Stimulated activated CD8-positive, alpha-beta memory T cell treated with anti-CD3 and anti-CD28 coated beads, Interleukin-15, amount 100 ng/mL, for 24 hours (primary cell): Measurements from ENCODE around the gene MALAT1.

Experiments used
- DNase-seq: peaks from one replicate; pipeline ENCODE4 v3.0.0-alpha.2; 2020; ENCODE audit warnings: low read depth

The MALAT1 gene

GRCh38 chr11:65540290-65541092 is 41.6 kb downstream of the MALAT1 start:
- DNase-seq: peak; percentile 75

DNA sequence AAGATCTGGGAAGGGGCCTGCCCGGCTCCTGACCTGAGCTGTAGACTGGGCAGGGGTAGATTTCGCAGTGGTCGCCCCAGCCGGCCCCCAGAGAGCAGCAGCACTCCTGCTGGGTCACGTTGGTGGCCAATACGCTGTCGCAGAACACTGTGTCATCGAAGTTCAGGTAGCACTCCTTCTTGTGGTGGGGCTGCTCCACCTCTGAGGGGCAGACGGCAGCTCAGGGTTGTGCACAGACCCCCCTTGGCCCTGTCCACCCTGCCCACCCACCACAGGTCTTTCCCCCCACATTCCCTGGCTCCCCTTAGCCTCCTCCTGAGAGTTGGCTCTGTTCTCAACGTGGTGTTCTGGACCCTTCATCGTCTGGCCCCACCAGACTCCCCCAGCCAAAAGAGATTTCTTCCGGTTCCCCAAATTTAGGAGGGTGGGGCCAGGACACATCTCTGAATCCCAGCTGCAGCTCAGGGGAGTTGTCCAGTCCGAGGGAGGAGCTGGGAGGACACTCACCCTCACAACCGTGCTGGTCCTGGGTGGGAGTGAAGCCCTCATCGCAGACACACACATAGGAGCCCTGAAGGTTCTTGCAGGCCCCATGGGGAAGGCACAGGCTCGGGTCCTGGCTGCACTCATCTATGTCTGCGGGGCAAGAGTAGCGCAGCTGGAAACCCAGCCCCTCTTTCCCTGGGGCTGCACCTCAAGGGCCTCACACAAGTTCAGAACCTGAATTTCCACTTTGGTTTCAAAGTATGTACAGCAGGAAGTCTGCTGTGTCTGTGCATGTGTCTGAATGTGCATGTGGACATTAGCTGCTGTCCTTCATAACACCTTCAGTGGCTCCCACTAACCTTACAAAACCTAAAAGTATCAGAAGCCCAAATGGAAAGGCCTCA is 42.5 kb downstream of the MALAT1 start:
- DNase-seq: no peak

GRCh38 chr11:65542738-65543390 is 44.0 kb downstream of the MALAT1 start:
- DNase-seq: no peak

DNA sequence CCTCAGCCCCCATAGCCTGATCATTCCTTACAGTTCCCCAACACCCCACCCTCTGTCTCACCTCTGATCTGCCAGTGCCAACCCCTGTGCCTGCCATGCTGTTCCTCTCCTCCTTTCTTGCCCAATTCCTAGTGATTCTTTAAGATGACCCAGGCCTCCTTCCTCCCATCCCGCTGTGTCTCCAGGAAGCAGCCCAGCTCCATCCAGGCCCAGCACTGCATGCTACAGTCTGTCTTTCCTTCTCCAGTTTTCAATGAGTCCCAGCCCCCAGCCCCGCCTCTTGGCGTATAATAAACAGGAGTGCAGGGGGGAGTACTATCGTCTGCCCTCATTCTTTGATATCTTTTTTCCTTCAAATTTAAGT is 47.0 kb downstream of the MALAT1 start:
- DNase-seq: no peak

- peak; percentile 99 for DNase-seq
These were observed 47.5 kb downstream of the MALAT1 start for GRCh38 chr11:65546217-65546958.

- no peak for DNase-seq
These were observed 48.7 kb downstream of the MALAT1 start for GRCh38 chr11:65547446-65548125.

DNA sequence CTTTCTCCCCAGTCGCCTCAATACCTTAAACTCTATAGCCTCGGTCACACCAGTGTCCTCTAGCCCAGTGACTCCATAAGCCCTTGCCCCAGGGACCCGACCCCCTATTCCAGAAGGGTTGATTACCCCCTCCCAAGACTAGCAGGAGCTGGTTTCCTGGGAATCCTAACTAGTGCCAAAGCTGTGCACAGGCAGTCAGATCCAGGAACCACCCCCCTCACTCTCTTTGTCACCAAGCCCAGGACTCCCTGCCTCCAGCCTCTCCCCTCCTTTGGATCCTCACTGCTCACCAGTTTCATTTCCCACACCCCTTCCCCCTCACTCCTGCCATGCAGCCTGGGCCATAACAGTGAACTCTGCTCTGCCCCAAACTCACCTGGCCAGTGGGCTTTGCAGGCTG is 49.5 kb downstream of the MALAT1 start:
- DNase-seq: no peak

DNA sequence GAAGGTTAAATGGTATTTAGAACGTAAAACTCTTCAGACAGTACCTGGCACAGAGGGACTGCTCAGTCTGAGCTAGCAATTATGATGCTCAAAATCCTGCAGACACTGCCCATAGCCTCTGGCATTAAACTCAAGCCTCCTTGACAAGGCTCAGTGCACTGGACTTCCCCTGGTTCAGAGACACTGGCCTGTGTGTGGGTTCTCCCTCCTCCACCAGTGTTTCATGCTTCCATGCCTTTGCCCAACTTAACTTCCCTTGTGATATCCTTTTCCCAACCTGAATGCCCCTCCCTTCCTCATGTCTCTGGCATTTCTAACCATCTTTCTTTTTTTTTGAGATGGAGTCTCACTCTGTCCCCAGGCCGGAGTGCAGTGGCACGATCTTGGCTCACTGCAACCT is 50.3 kb downstream of the MALAT1 start:
- DNase-seq: no peak

GRCh38 chr11:65551572-65552387 is 52.9 kb downstream of the MALAT1 start:
- DNase-seq: no peak

- no peak for DNase-seq
These were observed 53.6 kb downstream of the MALAT1 start for GRCh38 chr11:65552388-65552951.

GRCh38 chr11:65553301-65554001 is 54.6 kb downstream of the MALAT1 start:
- no peak for DNase-seq

- no peak for DNase-seq
These were observed 55.4 kb downstream of the MALAT1 start for GRCh38 chr11:65554057-65554818.

DNA sequence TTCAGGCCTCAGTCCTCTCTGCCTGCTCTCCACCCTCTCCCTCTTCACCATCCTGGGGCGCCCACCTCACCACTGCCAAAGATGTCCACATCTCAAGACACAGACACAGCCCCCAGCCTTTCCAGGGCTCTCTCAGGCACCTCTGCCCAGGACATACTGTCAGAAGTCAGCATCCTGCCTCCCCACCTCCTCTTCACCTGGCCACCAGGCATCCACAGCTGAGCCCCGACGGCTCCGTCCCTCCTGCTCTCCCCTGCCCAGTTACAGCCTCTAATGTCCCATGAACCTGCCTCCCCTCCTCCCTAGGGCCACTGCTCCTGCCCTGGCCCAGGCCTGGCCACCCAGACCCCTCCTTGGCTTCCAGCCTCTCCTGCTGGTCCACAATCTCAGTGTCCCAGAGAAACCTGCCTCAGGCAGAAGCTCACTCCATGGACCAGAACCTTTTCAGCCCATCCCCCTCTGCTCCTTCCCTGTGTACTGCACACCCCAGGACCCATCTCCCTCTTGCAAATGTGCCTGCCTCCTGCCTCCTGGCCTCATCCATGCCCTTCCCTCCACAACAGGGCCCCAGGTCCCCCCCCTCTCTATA is 56.1 kb downstream of the MALAT1 start:
- no peak for DNase-seq

DNA sequence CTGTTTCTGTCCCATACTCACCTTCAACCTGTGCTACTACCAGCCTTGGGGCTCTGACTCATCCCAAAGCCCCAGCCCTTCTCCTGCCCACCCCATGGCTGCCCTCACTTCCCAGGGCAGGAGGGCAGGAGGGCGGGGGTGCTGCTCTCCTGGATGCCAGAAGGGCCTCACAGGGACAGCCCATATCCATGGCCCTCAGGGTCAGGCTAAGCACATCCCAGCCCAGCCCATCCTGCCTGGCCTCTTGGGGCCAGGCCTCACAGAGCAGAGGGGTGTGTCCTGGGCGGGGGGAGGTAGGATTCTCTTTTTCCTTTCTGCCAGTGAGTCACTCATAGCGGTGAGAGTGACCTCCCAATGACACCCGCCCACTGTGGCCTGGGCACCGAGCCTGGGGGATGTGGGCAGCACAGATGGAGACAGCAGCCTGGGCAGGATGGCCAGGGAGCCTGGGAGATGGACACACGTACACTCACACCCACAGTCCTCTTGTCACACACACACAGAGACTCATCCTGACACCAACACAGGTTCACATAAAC is 56.9 kb downstream of the MALAT1 start:
- no peak for DNase-seq
